Measurements from ENCODE around the gene RHOJ.

The RHOJ gene

DNA sequence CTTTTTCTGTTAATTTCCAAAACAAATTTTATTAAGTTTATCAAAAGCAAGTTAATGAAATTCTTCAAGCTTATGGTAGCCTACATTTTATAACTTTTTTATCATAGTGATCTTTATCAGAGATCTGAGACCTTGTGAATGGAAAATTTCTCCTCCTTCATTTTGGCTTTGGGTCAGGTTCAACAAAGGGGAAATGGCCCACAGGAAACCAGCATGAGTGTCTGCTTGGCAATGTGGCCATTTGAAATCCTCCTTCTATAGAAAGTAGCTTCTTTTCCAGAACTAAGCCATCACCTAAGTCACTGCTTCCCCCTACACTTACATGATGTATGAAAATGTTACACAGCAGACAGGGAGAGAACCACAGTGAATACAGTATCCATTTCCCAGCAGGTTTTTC lies 1.6 kb downstream of the RHOJ start:
- no peak for DNase-seq (ENCODE audit: low read depth in 2 of 2)

- DNase-seq (ENCODE audit: low read depth in 2 of 2), result no peak
Measured at GRCh38 chr14:63209160-63209559, 4.9 kb downstream of the RHOJ start.

- DNase-seq (ENCODE audit: low read depth in 2 of 2), result no peak
Measured at GRCh38 chr14:63210812-63211211, 6.6 kb downstream of the RHOJ start.

GRCh38 chr14:63212209-63212608 lies 8.0 kb downstream of the RHOJ start:
- no peak for DNase-seq (ENCODE audit: low read depth in 2 of 2)

DNA sequence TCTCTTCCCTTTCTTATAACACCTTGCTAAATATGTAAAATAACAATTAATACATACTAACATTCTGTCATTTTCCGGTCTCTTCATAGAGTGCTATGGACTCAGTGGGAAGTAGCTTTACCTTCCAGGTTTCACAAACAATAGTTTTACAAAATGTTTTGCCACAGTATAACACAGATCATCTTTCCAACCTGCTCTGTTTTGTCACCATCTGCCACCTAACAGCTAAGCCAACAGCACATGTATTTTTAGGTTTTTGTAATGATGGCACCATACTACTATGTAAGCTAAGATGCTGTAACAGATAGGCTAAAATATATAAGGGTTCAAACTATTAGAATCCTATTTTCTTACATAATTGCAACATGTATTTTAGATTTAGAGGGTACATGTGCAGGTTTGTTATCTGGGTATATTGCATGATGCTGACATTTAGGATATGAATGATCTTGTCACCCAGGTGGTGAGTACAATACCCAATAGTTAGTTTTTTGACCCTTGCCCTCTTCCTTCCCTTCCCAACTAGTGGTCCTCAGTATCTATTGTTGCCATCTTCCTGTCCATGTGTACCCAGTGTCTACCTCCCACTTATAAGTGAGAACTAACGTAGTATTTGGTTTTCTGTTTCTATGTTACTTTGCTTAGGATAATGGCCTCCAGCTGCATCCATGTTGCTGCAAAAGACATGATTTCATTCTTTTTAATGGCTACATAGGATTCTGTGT lies 8.7 kb downstream of the RHOJ start:
- DNase-seq (ENCODE audit: low read depth in 2 of 2), result no peak

DNA sequence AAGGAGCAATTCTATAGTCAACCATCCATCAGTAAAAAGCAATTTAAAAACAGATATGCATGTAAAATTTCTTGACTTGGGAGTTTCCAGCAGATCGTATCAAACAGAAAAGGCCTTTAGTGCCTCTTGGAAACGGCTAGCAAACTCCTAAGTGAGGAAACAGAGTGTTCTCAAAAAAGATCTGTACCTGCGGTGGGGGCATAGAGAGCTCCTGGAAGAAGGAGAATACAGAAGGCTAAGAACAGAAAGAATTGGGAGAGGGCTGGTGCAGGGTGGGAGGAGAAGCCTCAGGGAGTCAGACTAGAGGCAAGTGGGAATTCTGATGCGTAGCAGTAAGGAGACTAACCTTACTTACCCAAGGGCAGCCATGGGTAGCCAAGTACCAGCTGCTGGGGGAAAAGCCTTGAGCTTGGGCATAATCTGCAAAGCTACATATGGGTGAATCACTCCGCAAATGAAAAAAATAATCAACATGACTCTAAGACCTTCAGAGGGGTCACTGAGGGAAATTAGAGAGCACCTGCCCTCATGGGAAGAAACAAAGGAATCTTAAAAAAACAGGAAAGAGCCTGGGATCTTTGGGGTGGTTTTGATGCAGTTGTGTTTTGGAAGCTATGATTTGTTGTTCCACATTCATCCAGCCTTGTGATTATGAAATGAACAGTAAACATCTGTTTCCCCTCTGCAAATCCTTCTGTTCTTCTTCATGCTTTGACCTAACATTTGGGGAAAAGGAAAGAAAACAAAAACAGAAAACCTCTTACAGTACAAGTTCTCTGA lies 10.4 kb downstream of the RHOJ start:
- no peak for DNase-seq (ENCODE audit: low read depth in 2 of 2)

DNA sequence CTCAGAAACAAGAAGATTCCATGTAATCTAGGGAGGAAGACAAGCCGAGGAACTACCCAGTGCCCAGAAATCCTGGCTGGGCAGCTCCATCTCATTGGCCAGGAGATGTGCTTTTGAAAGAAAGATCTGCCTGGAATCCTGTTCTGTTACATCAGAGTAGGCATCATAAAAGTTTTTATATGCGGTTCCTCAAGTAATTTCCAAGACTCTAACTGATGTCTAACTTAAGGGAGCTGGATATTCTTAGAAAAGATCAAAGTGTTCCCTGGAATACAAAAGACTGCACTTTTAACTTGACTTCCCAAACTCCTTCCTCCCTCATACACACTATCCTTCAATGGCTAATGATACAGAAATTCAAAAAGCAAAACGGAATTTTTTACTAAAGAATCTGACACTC lies 16.3 kb downstream of the RHOJ start:
- DNase-seq (ENCODE audit: low read depth in 2 of 2), result no peak

DNA sequence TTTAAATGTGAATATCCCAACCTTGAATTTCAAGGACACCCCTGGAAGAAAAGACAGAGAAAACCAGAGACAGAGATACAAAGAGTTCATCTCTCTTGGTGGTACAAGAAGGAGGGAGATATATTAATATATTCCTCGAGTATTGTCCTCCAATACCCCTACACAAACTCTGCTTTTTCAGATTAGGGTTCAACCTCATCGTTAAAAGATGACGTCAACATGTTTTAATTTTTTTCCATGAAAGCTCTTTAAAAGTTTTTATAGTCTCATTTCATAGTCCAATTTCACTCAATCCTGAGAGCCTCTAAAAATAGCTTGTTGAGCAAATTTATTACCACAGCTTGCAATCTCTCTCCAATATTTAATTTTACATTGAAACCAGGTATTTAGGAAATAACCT lies 19.4 kb downstream of the RHOJ start:
- no peak for DNase-seq (ENCODE audit: low read depth in 2 of 2)

DNA sequence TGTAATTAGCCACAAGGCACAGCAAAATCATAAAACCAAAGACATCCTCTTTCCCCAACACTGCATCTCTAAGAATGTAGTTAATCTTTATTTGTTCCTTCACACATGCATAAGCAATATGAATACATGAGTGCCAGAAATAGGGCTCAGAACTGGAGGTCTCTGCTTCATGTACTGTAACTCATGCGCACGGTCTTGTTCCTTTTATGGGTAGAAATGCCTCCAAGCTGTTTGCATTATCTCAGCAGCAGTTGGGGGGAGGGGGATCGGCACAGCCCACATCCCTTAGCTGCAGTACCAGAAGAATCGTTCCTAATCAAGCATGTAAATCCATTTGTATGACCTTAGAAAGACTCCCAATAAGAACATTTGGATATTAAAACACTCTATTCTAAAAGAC lies 20.0 kb downstream of the RHOJ start:
- no peak for DNase-seq (ENCODE audit: low read depth in 2 of 2)

DNA sequence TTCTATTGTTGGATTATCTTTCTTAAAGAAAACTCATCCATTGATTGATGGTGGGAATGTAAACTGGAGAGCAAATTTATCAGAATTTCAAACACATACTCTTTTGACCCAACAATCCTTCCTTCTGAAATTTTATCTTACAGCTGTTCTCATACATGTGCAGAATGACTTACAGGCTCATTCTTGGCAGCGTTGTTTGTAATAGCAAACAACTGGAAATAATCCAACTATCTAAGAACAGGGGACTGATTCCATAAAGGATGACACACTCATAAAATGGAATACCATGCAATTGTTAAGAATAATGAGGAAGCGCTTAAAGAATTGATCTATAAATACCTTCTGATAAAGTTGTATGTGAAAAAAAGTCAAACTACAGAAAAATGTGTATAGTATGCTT lies 24.0 kb downstream of the RHOJ start:
- no peak for DNase-seq (ENCODE audit: low read depth in 2 of 2)

DNA sequence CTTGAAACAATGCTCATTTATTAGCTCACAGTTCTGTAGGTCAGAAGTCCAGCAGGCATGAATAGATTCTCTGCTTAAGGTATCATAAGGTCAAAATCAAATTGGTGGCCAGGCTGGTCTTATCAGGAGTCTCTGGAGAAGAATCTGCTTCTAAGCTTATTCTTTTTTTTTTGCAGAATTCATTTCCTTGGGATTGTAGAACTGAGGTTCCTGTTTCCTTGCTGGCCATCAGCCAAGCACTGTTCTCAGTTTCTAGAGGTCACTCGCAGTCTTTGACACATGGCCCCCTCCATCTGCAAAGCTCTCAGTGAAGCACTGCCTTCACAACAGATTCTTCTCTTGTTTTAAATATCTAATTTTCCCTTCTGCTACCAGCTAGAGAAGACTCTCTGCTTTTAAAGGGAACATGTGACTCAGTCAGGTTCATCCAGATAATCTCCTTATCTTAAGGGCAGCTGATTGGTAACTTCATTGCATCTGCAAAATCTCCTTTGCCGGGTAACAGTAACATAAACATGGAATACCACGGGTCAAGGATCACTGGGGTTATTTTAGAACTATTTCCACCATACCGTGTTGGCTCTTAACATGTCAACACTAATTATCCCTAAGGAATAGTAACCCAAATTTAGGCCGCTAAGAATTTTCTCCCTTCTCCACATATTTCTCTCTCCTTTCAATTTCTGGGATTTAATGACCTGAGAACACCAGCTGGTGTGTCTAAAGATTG lies 25.3 kb downstream of the RHOJ start:
- no peak for DNase-seq (ENCODE audit: low read depth in 2 of 2)

DNA sequence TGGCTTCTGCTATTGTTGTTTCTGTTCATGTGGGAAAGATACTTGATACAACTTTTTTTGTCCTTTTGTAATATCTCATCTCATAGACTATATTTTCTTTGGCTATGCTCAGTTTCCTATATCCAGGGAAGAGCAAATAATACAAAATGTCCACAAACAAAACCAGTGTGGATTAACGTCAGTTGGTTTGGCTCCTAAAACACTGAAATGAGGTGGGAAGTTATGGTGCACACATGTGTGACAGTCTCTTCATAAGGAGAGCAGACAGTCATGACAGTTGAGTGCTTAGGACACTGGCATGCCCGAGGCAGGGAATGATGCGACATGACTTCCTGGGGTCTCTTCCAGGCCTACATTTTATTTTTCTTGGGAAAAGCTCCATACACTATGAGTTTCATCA lies 27.5 kb downstream of the RHOJ start:
- no peak for DNase-seq (ENCODE audit: low read depth in 2 of 2)

DNA sequence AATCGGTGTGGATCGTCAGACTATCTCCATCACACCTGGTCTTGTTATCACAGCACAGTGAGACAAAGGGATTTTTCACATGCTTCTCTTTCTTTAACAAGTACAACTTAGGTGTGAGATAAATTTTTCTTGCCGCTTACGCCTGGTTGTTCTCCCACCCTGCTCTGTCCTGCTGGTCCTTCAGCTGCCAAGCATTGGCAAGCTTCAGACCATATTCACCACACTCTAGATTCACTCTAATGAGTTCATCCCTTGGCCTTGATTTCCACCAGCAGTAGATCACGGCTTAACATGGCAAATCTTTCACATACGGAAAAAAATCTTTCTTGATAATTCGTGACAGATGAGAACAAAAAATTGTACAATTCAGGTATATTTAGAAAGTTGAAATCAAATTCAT lies 33.5 kb downstream of the RHOJ start:
- no peak for DNase-seq (ENCODE audit: low read depth in 2 of 2)

DNA sequence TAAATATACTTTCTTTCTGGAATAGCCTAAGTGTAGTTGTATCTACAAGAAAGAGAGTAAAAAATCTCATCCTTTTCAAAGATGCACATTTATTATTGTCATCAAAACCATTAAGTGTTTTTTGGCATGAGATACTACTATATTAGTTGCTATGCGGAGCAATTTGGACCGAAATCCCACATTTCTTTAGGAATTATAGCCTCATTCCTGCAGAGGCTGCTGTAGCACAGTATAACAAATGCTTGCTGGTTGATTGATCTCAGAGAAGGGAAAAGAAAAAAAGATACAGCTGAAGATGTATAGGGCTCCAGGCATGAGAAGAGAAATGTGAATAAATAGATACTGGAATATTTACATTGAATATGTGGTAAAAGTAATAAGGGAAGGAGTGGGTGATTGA lies 36.0 kb downstream of the RHOJ start:
- DNase-seq (ENCODE audit: low read depth in 2 of 2), result no peak

GRCh38 chr14:63241096-63241495 lies 36.9 kb downstream of the RHOJ start:
- DNase-seq (ENCODE audit: low read depth in 2 of 2), result no peak

DNA sequence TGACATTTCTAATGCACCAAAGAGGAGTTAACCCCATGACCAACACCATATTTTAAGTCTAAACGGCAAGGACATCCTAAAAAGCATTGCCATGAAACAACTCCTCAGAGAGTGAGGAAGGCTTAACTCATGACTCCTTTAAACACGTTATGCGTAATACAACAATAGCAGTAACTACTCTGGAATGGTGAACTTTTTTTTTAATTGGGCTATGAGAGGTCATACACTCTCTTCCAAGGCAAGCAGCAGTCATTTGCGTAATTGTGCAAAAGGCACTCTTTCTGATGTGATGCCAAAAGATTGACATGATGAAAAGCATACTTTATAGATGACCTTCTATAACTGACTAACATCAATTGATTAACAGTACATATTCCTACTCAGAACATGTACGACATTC lies 39.4 kb downstream of the RHOJ start:
- DNase-seq (ENCODE audit: low read depth in 2 of 2), result no peak

GRCh38 chr14:63245893-63246292 lies 41.6 kb downstream of the RHOJ start:
- no peak for DNase-seq (ENCODE audit: low read depth in 2 of 2)

GRCh38 chr14:63248211-63248610 lies 44.0 kb downstream of the RHOJ start:
- DNase-seq (ENCODE audit: low read depth in 2 of 2), result no peak

DNA sequence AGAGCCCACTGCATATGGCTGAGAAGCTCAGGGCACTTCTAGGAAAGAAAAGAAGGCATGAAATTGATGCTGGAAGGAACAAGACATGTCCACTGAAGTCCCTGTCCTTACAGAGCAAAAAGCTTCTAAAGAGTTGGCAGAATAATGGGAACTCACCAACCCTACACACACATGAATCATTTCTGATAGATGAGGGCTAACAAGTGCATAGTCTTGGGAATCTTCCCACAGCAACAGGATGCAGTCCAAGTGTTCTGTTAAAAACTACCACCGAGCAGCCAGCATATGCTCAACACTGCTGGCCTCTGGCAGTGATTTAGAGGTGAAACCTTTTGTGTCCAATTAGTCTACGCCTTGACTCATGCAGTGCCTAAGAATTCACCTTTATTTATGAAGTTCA lies 44.8 kb downstream of the RHOJ start:
- no peak for DNase-seq (ENCODE audit: low read depth in 2 of 2)

GRCh38 chr14:63257299-63257698 lies 53.1 kb downstream of the RHOJ start:
- no peak for DNase-seq (ENCODE audit: low read depth in 2 of 2)

DNA sequence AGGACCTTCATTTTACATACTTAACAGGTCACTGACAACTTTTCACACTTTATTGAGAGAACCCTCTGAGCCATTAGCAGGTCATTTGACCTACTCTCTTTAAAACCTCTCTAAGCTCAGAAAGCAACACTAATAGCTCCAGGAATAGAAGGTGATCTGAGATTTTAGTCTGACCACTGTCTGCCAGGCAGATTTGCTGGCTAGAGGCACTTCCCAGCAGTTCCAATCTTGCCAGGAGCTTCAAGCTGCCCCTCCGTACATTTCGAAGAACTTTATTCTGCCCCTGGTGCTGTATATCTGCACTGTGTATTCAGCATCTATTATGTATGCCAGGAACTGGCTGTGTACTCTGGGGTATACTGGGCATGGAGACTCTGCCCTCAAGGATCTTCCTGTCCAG lies 58.2 kb downstream of the RHOJ start:
- no peak for DNase-seq (ENCODE audit: low read depth in 2 of 2)

GRCh38 chr14:63266106-63266505 lies 61.9 kb downstream of the RHOJ start:
- no peak for DNase-seq (ENCODE audit: low read depth in 2 of 2)

DNA sequence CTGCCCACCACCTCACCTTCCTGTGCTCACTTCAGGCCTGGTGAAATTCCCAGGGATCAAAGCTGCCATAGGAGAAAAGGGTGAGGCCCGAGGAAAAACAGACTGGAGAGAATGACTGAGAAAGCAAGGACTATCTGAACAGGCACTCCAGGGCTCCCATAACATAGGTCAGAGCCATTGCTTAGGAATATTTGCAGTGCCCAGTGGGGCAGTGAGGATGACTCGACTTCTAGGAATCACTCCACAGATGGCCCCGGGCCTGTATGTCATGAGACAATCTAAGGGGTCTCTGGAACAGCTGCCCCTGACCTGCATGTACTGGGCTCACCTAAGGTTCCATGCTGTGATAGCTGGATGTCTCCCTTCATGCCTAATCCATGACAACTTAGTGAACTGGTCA lies 62.9 kb downstream of the RHOJ start:
- no peak for DNase-seq (ENCODE audit: low read depth in 2 of 2)
